Prostate gland (tissue), 2 donors: Measurements from ENCODE around the gene C19orf44. TPM values are rescaled to one million over a fixed set of nuclear protein-coding genes. Genes with fewer than 3 reads are reported as not detected.
A peak's percentile ranks its signal among the peaks of the same experiment; 100 is the strongest.
"Not testable (repeated sequence)": the region's sequence is repeated elsewhere in the genome, so short reads cannot be mapped to it uniquely, and the experiment has no call there.

Source experiments
- DNase-seq: peaks from one replicate; pipeline ENCODE4 v3.0.0-alpha.2; 2019; ENCODE audit warnings: low spot score
- H3K27ac ChIP-seq, 2 donors: fragments of 200-600 bp; sonication (generic); 2 replicates each; pipeline ENCODE4 v1.5.1; 2017 to 2019
- H3K27me3 ChIP-seq: fragments of 200-600 bp; sonication (generic); replicated peaks from 2 replicates; pipeline ENCODE4 v1.5.1; 2019; ENCODE audit not compliant: insufficient read depth
- H3K36me3 ChIP-seq, 2 donors: fragments of 200-600 bp; sonication (generic); 1 replicate in 1 of 2; 2 replicates in 1 of 2; pipeline versions ENCODE4 v1.5.1 to v1.8.1; 2017 to 2019
- H3K4me1 ChIP-seq: fragments of 200-600 bp; sonication (generic); replicated peaks from 2 replicates; pipeline ENCODE4 v1.5.1; 2019
- H3K4me3 ChIP-seq, 2 donors: fragments of 200-600 bp; sonication (generic); 2 replicates each; pipeline ENCODE4 v1.5.1; 2017 to 2019
- H3K9me3 ChIP-seq: fragments of 200-600 bp; sonication (generic); 2 replicates; pipeline ENCODE4 v1.5.1; 2017
- POLR2A ChIP-seq: fragments of 450-650 bp; IDR thresholded peaks from one replicate; pipeline ENCODE4 v1.6.1; 2016; ENCODE audit warnings: antibody characterized with exemption, mild to moderate bottlenecking
- POLR2AphosphoS5 ChIP-seq: sonication (generic); formaldehyde crosslinking; IDR thresholded peaks from one replicate; pipeline ENCODE4 v1.6.1; 2017; ENCODE audit warnings: antibody characterized with exemption
- WGBS: methylation state at CpG from one replicate; pipeline ENCODE4 v1.1.5; 2018; 5-methylcytosine and 5-hydroxymethylcytosine counted together
- intact Hi-C: fragments of 100-400 bp; cut with DNase I; formaldehyde crosslinking; loops from one replicate; pipeline ENCODE4 v1.14.2; 2022
- total RNA-seq, 2 donors: library from RNA; depleted of rRNA; stranded (reverse); fragments of >200 nt; gene quantifications; one replicate each; pipeline ENCODE4 v1.1.0, GENCODE V29; 2016
- TF ChIP-seq, protein P1 (sequence below), 4 experiments: fragments of 200-600 bp in 2 of 4; fragments of 450-650 bp in 2 of 4; sonication (generic) in 2 of 4; IDR thresholded peaks; 1 replicate in 3 of 4; 2 replicates in 1 of 4; pipeline ENCODE4 v1.5.1; 2016 to 2019; ENCODE audit warnings: antibody characterized with exemption in 4 of 4, mild to moderate bottlenecking in 2 of 4, moderate library complexity in 2 of 4

The C19orf44 gene
- 10 to 100 TPM in 1 of 2 donors, 1 to 10 TPM in 1; 8.0 to 13.7 TPM for total RNA-seq

DNA sequence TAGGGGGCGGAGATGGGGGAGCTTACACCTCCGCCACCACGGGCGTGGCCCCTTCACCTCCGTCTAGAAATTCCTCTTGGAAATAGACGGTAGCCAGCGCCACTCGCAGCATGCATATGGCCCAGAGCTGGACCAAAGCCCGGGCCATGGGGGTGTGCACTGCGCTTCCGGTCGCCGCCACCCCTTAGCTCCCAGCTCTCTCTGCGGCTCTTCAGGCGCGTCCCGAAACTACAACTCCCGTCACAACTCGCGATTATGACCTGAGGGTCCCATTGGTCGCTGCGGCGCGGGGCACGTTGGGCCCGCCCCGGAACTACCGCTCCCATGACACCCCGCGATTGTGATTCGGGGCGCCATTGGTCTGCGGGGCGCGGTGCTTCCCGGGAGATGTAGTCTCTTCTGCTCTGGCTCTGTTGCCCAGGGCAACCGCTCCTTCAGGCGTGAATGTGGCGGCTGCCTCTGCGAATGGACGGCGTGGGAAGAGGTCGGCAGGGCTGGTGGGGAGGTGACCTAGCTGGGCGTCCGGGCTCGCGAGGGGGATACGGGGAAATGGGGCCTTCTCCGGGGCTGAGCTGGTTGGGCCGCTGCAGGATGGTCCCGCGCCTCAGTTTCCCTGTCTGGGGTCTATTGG lies at the start of gene C19orf44, which contains the start of gene CALR3:
Gene C19orf44, plus strand, starts transcription at position 413 of the 631 bp plus-strand sequence. CDS start 4,399 bp downstream, outside the sequence.
Gene CALR3, minus strand, starts transcription at position 186 of the 631 bp plus-strand sequence. Its CDS starts 38 bp downstream, at position 148.
- Histone ChIP-seq H3K27me3 (no peaks in the 10 kb centered on the region), H3K27ac (peak within 1 kb of the TSS; percentile 58 to 64), H3K36me3 (no peaks in the 10 kb centered on the region), H3K4me1 (no peaks in the 10 kb centered on the region), H3K9me3 (no peaks in the 10 kb centered on the region), H3K4me3 (peak within 1 kb of the TSS; percentile 63 to 70)
- peak; percentile 99 for DNase-seq
- intact Hi-C loops = no loop called here
- under 1% methylated on average over 48 of the region's 52 CpGs for WGBS
- peak; percentile 99 for TF ChIP-seq POLR2AphosphoS5
- TF ChIP-seq POLR2A = peak; percentile 43
- TF ChIP-seq, protein P1, sequence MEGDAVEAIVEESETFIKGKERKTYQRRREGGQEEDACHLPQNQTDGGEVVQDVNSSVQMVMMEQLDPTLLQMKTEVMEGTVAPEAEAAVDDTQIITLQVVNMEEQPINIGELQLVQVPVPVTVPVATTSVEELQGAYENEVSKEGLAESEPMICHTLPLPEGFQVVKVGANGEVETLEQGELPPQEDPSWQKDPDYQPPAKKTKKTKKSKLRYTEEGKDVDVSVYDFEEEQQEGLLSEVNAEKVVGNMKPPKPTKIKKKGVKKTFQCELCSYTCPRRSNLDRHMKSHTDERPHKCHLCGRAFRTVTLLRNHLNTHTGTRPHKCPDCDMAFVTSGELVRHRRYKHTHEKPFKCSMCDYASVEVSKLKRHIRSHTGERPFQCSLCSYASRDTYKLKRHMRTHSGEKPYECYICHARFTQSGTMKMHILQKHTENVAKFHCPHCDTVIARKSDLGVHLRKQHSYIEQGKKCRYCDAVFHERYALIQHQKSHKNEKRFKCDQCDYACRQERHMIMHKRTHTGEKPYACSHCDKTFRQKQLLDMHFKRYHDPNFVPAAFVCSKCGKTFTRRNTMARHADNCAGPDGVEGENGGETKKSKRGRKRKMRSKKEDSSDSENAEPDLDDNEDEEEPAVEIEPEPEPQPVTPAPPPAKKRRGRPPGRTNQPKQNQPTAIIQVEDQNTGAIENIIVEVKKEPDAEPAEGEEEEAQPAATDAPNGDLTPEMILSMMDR (IDR thresholded peaks at IDR 0.05) = peak in 2 of 4 experiments; percentile 49 to 53

DNA sequence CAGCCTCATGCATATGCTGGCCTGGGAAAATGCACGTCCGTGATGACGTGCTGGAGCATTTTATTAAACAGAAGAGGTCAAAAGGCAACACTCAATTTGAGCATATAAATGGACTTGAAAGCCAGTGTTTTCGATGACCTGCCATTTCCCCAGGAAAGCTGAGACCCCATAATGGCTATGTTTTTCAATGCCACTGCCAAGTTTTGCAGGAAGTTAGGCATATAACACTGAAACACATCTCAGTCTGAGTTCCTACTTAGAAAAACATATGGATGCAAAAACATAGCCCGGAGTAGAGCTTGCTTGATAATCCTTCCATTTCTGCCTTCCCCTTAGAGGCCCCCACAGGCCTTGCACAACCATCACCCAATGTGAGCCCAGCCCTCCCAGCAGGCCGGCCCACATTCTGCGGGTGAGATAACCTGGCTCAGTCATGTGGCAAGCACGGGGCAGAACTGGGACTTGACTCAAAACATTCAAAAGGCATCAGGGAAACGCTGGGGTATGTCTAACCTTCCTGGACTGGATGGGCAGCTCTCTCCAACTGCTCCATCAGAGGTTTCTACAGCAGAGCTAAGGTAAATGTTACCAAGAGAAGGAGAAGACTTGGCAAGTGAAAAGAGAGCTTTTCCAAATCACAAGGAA lies 49.3 kb upstream of the C19orf44 start:
- intact Hi-C loops = no loop called here
- Histone ChIP-seq H3K27ac (no peak overlapping the region), H3K9me3 (no peaks in the 10 kb centered on the region), H3K4me3 (no peak overlapping the region), H3K36me3 (no peaks in the 10 kb centered on the region), H3K27me3 (no peaks in the 10 kb centered on the region), H3K4me1 (peaks cover 6% of the 10 kb centered on the region)
- TF ChIP-seq POLR2A (no peak), POLR2AphosphoS5 (peak; percentile 61)
- TF ChIP-seq, protein P1 (IDR thresholded peaks at IDR 0.05) = no peak
- WGBS = 39% methylated on average over 9 of the region's 9 CpGs
- no peak for DNase-seq

DNA sequence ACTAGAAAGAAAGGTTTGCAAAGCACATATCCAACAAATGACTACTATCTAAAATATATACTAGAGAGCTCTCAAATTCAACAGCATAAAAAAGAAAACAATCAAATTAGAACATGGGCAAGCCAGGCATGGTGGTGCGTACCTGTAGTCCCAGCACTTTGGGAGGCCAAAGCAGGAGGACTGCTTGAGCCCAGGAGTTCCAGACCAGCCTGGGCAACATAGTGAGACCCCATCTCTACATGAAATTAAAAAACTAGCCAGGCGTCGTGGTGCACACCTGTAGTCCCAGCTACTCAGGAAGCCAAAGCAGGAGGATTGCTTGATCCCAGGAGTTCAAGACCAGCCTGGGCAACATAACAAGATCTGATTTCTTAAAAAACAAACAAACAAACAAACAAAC lies 47.3 kb upstream of the C19orf44 start:
- H3K9me3 ChIP-seq, H3K27ac ChIP-seq, H3K36me3 ChIP-seq, H3K27me3 ChIP-seq, intact Hi-C loops, DNase-seq, H3K4me3 ChIP-seq, H3K4me1 ChIP-seq: not testable (repeated sequence)
- 95% methylated on average over 3 of the region's 3 CpGs for WGBS

DNA sequence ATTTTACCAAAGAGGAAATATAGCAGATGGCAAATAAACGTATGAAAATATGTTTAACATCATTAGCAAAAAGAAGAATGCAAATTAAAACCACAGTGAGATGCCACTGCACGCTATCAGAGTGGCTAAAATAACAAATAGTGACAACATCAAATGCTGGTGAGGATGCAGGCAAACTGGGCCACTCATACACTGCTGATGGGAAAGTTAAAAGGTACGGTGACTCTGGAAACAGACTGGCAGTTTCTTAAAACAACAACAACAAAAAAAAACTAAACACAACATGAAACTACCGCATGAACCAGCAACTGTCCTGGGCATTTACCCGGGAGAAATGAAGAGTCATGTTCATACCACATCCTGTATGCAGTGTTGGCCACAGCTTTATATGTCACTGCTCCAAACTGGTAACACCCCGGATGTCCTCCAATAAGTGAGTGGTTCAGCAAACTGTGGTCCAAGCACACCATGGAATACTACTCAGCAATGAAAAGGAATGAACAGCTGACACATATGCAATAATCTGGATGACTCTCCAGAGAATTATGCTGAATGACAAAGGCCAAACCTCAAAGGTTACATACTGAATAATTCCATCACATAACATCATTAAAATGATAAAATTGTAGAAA lies 46.7 kb upstream of the C19orf44 start:
- 85% methylated on average over 6 of the region's 6 CpGs for WGBS
- Histone ChIP-seq H3K4me1 (no peaks in the 10 kb centered on the region), H3K27me3 (no peaks in the 10 kb centered on the region)

DNA sequence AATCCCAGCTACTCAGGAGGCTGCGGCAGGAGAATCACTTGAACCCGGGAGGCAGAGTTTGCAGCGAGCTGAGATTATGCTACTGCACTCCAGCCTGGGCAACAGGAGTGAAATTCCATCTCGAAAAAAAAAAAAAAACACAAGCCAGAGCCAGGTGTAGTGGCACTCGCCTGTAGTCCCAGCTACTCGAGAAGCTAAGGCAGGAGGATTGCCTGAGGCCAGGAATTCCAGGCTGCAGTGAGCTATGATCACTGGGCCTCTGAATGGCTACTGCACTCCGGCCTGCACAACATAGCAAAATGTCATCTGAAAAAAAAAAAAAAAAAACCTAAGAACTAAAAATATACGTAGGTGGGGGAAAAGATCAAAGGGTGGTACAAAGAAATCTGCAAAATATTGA lies 43.9 kb upstream of the C19orf44 start:
- WGBS = 67% methylated on average over 8 of the region's 8 CpGs
- DNase-seq = no peak

More for the DNA sequence above, 46.7 kb upstream of the C19orf44 start:
- TF ChIP-seq, protein P1 (IDR thresholded peaks at IDR 0.05) = no peak
- Histone ChIP-seq H3K27ac (no peak overlapping the region), H3K9me3 (no peaks in the 10 kb centered on the region), H3K4me3 (no peak overlapping the region), H3K36me3 (no peaks in the 10 kb centered on the region)
- DNase-seq = no peak
- intact Hi-C loops = no loop called here

More for the DNA sequence above, 43.9 kb upstream of the C19orf44 start:
- no peaks in the 10 kb centered on the region for H3K36me3 ChIP-seq
- peaks cover 8% of the 10 kb centered on the region for H3K4me1 ChIP-seq
- TF ChIP-seq, protein P1 (IDR thresholded peaks at IDR 0.05) = no peak
- TF ChIP-seq POLR2AphosphoS5 (no peak), POLR2A (no peak)
- no peaks in the 10 kb centered on the region for H3K27me3 ChIP-seq
- no peak overlapping the region for H3K27ac ChIP-seq
- no peak overlapping the region for H3K4me3 ChIP-seq
- no peaks in the 10 kb centered on the region for H3K9me3 ChIP-seq
- intact Hi-C loops = no loop called here
